Keratinocyte (primary cell): ENCODE measurements around the gene DEPDC1.

Source experiments
- EZH2 ChIP-seq: IDR thresholded peaks from one replicate; pipeline ENCODE4 v1.6.1; 2012; ENCODE audit warnings: inconsistent platforms, mild to moderate bottlenecking, low read length, moderate library complexity
- TF ChIP-seq, protein P1 (sequence below), 3 experiments: IDR thresholded peaks in 1 of 3; conservative IDR thresholded peaks in 1 of 3; optimal IDR thresholded peaks in 1 of 3; 2 replicates in 2 of 3; 3 replicates in 1 of 3; pipeline versions ENCODE3 to v1.5.1; 2011; ENCODE audit warnings: low read length in 3 of 3, mild to moderate bottlenecking in 3 of 3, moderate library complexity in 2 of 3, control low read depth in 1 of 3, inconsistent platforms in 1 of 3; ENCODE audit not compliant: insufficient read depth in 2 of 3; ENCODE audit errors: extremely low read depth in 1 of 3

GRCh38 chr1:68497358-68497698, 446 bp upstream of the DEPDC1 start:
- TF ChIP-seq, protein P1, sequence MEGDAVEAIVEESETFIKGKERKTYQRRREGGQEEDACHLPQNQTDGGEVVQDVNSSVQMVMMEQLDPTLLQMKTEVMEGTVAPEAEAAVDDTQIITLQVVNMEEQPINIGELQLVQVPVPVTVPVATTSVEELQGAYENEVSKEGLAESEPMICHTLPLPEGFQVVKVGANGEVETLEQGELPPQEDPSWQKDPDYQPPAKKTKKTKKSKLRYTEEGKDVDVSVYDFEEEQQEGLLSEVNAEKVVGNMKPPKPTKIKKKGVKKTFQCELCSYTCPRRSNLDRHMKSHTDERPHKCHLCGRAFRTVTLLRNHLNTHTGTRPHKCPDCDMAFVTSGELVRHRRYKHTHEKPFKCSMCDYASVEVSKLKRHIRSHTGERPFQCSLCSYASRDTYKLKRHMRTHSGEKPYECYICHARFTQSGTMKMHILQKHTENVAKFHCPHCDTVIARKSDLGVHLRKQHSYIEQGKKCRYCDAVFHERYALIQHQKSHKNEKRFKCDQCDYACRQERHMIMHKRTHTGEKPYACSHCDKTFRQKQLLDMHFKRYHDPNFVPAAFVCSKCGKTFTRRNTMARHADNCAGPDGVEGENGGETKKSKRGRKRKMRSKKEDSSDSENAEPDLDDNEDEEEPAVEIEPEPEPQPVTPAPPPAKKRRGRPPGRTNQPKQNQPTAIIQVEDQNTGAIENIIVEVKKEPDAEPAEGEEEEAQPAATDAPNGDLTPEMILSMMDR (optimal IDR thresholded peaks at IDR 0.05 in 1 of 3, IDR thresholded peaks at IDR 0.05 in 1 of 3, conservative IDR thresholded peaks at IDR 0.05 in 1 of 3; ENCODE audit: extremely low read depth in 1 of 3, insufficient read depth in 2 of 3, low read length in 3 of 3): no peak
- TF ChIP-seq EZH2: no peak
